Fibroblast of skin of scalp (primary cell): Measurements from ENCODE around the gene GBP4. TPM values are rescaled to one million over a fixed set of nuclear protein-coding genes. Genes with fewer than 3 reads are reported as not detected.
"Not testable (repeated sequence)": the region's sequence is repeated elsewhere in the genome, so short reads cannot be mapped to it uniquely, and the experiment has no call there.

Source experiments
- DNase-seq: peaks from one replicate; pipeline ENCODE4 v3.0.0-alpha.2; 2013
- polyA plus RNA-seq, 2 experiments: library from polyadenylated mRNA; unstranded; fragments of 120-200 nt; gene quantifications; one replicate each; pipeline ENCODE4 v1.2.1, GENCODE V29; 2013; ENCODE audit not compliant: insufficient read length in 2 of 2

Gene GBP4
- 0.11 TPM for polyA plus RNA-seq (2013, experiment 1 of 2; ENCODE audit: insufficient read length)
- polyA plus RNA-seq (2013, experiment 2 of 2; ENCODE audit: insufficient read length) = 0.32 TPM

GRCh38 chr1:89198491-89199072 is at the start of gene GBP4:
Gene GBP4, minus strand, starts transcription at chr1:89198942. Its CDS starts 108 bp downstream, at chr1:89198834.
- no peak for DNase-seq

- no peak for DNase-seq
These were observed 44.3 kb upstream of the GBP4 start for GRCh38 chr1:89243046-89243445.

- no peak for DNase-seq
These were observed 22.6 kb upstream of the GBP4 start for GRCh38 chr1:89221341-89221740.

- not testable (repeated sequence) for DNase-seq
These were observed 21.1 kb upstream of the GBP4 start for GRCh38 chr1:89219851-89220250.

- not testable (repeated sequence) for DNase-seq
These were observed 20.2 kb upstream of the GBP4 start for GRCh38 chr1:89218941-89219340.

GRCh38 chr1:89213347-89213746 is 14.6 kb upstream of the GBP4 start:
- no peak for DNase-seq

GRCh38 chr1:89211035-89211634 is 12.4 kb upstream of the GBP4 start:
- no peak for DNase-seq

GRCh38 chr1:89206373-89206772 is 7.6 kb upstream of the GBP4 start:
- DNase-seq = no peak

- DNase-seq = peak; percentile 31
These were observed 4.4 kb upstream of the GBP4 start for GRCh38 chr1:89203166-89203565.

GRCh38 chr1:89201106-89201794 is 2.5 kb upstream of the GBP4 start:
- no peak for DNase-seq

GRCh38 chr1:89200663-89201062 is 1.9 kb upstream of the GBP4 start:
- peak; percentile 59 for DNase-seq

GRCh38 chr1:89199525-89200031 is 836 bp upstream of the GBP4 start:
- DNase-seq = no peak

GRCh38 chr1:89198081-89198480 is 661 bp downstream of the GBP4 start:
- DNase-seq = no peak

- DNase-seq = no peak
These were observed 3.3 kb downstream of the GBP4 start for GRCh38 chr1:89195476-89195875.

GRCh38 chr1:89191314-89191713 is 7.4 kb downstream of the GBP4 start:
- no peak for DNase-seq

GRCh38 chr1:89190017-89190416 is 8.7 kb downstream of the GBP4 start:
- DNase-seq = no peak

GRCh38 chr1:89179343-89179742 is 19.4 kb downstream of the GBP4 start:
- no peak for DNase-seq

- no peak for DNase-seq
These were observed 21.8 kb downstream of the GBP4 start for GRCh38 chr1:89176971-89177370.

GRCh38 chr1:89175601-89176256 is 23.0 kb downstream of the GBP4 start, which contains the start of gene GBP7:
Gene GBP7, minus strand, starts transcription at chr1:89176003. Its CDS starts 4,068 bp downstream, at chr1:89171935.
- no peak for DNase-seq

- no peak for DNase-seq
These were observed 24.3 kb downstream of the GBP4 start for GRCh38 chr1:89174491-89174890.

- DNase-seq = no peak
These were observed 26.1 kb downstream of the GBP4 start for GRCh38 chr1:89172468-89173143.

GRCh38 chr1:89171067-89171438 is 27.7 kb downstream of the GBP4 start:
- no peak for DNase-seq
